NCI-H2081 (cell line): ENCODE results near the gene FXYD6.
"Not testable (repeated sequence)": the region's sequence is repeated elsewhere in the genome, so short reads cannot be mapped to it uniquely, and the experiment has no call there.

ENCODE experiments used
- DNase-seq, 2 experiments: peaks; one replicate each; lab custom pipeline; 2025; lab: John Stamatoyannopoulos, UW

FXYD6 gene

GRCh38 chr11:117816151-117816741 lies 60.2 kb downstream of the FXYD6 start:
- peak; percentile 56 to 68 for DNase-seq

GRCh38 chr11:117815262-117815803 lies 61.1 kb downstream of the FXYD6 start:
- DNase-seq, result no peak

- peak; percentile 72 to 89 for DNase-seq
Observed at GRCh38 chr11:117814766-117815261, 61.6 kb downstream of the FXYD6 start.

GRCh38 chr11:117814204-117814765 lies 62.2 kb downstream of the FXYD6 start:
- peak in 1 of 2 experiments; percentile 48 for DNase-seq

GRCh38 chr11:117810056-117810451 lies 66.4 kb downstream of the FXYD6 start:
- not testable (repeated sequence) for DNase-seq

- DNase-seq, result peak; percentile 50 to 54
Observed at GRCh38 chr11:117809236-117810055, 67.0 kb downstream of the FXYD6 start.

GRCh38 chr11:117808784-117809183 lies 67.7 kb downstream of the FXYD6 start:
- no peak for DNase-seq

GRCh38 chr11:117807482-117808327 lies 68.8 kb downstream of the FXYD6 start:
- peak; percentile 58 to 77 for DNase-seq

GRCh38 chr11:117806846-117807245 lies 69.6 kb downstream of the FXYD6 start:
- no peak for DNase-seq

- DNase-seq, result no peak
Observed at GRCh38 chr11:117805045-117805444, 71.4 kb downstream of the FXYD6 start.

- DNase-seq, result no peak
Observed at GRCh38 chr11:117803896-117804295, 72.6 kb downstream of the FXYD6 start.

- no peak for DNase-seq
Observed at GRCh38 chr11:117799634-117800033, 76.8 kb downstream of the FXYD6 start.

GRCh38 chr11:117796872-117797529 lies 79.5 kb downstream of the FXYD6 start, which contains the start of gene DSCAML1:
Gene DSCAML1, minus strand, starts transcription at chr11:117797216. Its CDS starts 137 bp downstream, at chr11:117797079.
- DNase-seq, result no peak

GRCh38 chr11:117796456-117796871 lies 80.0 kb downstream of the FXYD6 start:
- DNase-seq, result no peak

GRCh38 chr11:117795638-117796455 lies 80.6 kb downstream of the FXYD6 start:
- DNase-seq, result no peak

- DNase-seq, result no peak
Observed at GRCh38 chr11:117794772-117795629, 81.5 kb downstream of the FXYD6 start.

- no peak for DNase-seq
Observed at GRCh38 chr11:117794135-117794534, 82.3 kb downstream of the FXYD6 start.

- no peak for DNase-seq
Observed at GRCh38 chr11:117793583-117793982, 82.9 kb downstream of the FXYD6 start.

GRCh38 chr11:117792992-117793391 lies 83.5 kb downstream of the FXYD6 start:
- DNase-seq, result no peak
